ENCODE measurements around the gene CALD1.

DNA sequence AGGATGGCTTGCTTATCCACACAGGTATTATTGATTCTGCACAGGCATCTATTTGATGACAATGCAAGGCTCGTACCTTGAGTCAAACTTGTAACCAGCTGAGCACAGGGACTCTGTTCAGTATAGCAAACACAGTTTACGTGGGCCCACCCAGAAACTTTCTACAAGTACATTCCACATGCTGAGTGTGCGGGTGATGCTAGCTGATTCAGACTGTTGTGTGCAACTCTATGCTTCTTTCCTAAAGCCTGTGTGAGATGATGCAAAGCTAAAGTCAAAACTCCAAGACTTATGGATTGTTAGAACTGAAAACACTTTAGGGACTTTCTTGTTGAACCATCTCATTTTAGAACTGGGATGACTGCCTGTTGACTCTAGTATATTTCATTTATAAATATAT lies 21.5 kb upstream of the CALD1 start:
- TF ChIP-seq EZH2 (IDR thresholded peaks at IDR 0.05; ENCODE audit: low read length) = no peak
- TF ChIP-seq, protein P1, sequence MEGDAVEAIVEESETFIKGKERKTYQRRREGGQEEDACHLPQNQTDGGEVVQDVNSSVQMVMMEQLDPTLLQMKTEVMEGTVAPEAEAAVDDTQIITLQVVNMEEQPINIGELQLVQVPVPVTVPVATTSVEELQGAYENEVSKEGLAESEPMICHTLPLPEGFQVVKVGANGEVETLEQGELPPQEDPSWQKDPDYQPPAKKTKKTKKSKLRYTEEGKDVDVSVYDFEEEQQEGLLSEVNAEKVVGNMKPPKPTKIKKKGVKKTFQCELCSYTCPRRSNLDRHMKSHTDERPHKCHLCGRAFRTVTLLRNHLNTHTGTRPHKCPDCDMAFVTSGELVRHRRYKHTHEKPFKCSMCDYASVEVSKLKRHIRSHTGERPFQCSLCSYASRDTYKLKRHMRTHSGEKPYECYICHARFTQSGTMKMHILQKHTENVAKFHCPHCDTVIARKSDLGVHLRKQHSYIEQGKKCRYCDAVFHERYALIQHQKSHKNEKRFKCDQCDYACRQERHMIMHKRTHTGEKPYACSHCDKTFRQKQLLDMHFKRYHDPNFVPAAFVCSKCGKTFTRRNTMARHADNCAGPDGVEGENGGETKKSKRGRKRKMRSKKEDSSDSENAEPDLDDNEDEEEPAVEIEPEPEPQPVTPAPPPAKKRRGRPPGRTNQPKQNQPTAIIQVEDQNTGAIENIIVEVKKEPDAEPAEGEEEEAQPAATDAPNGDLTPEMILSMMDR (optimal IDR thresholded peaks at IDR 0.05 in 1 of 3, IDR thresholded peaks at IDR 0.05 in 1 of 3, conservative IDR thresholded peaks at IDR 0.05 in 1 of 3; ENCODE audit: extremely low read depth in 1 of 3, insufficient read depth in 2 of 3, low read length in 3 of 3) = no peak

Data from keratinocyte (primary cell).